Lung (tissue), 12 donors: ENCODE results near the gene ASCC3. TPM values are rescaled to one million over a fixed set of nuclear protein-coding genes. Genes with fewer than 3 reads are reported as not detected.
A peak's percentile ranks its signal among the peaks of the same experiment; 100 is the strongest.

Source experiments
- ATAC-seq: fragments of 200-7000 bp; cut with Tn5 transposase; one replicate; pipeline ENCODE4 v1.9.1; 2020; ENCODE audit warnings: moderate number of reproducible peaks; ENCODE audit not compliant: insufficient read depth, low FRiP score
- DNase-seq, 3 donors: peaks; one replicate each; pipeline ENCODE4 v3.0.0-alpha.2; 2013 to 2017
- H3K27ac ChIP-seq, 2 donors: one replicate each; pipeline ENCODE4 v1.5.1; 2013; ENCODE audit warnings: mild to moderate bottlenecking in 2 of 2, moderate library complexity in 2 of 2, control low read depth in 1 of 2, inconsistent platforms in 1 of 2, low read depth in 1 of 2, low read length in 1 of 2
- H3K27me3 ChIP-seq, 3 donors: one replicate each; pipeline ENCODE4 v1.5.1; 2013; ENCODE audit warnings: low read length in 2 of 3; ENCODE audit not compliant: control insufficient read depth in 3 of 3, insufficient read depth in 3 of 3
- H3K36me3 ChIP-seq, 4 donors: one replicate each; pipeline ENCODE4 v1.5.1; 2013; ENCODE audit warnings: low read length in 4 of 4, mild to moderate bottlenecking in 1 of 4, moderate library complexity in 1 of 4; ENCODE audit not compliant: control insufficient read depth in 4 of 4, insufficient read depth in 4 of 4
- H3K4me1 ChIP-seq, 5 donors: one replicate each; pipeline ENCODE4 v1.5.1; 2013; ENCODE audit warnings: low read length in 5 of 5, mild to moderate bottlenecking in 2 of 5, moderate library complexity in 1 of 5; ENCODE audit not compliant: control insufficient read depth in 5 of 5, insufficient read depth in 5 of 5
- H3K4me3 ChIP-seq: one replicate; pipeline ENCODE4 v1.5.1; 2013; ENCODE audit warnings: mild to moderate bottlenecking, control low read depth, moderate library complexity
- H3K9ac ChIP-seq, 2 donors: one replicate each; pipeline ENCODE4 v1.5.1; 2013; ENCODE audit warnings: low read length in 2 of 2, control low read depth in 1 of 2; ENCODE audit not compliant: insufficient read depth in 1 of 2
- H3K9me3 ChIP-seq, 4 donors: one replicate each; pipeline ENCODE4 v1.5.1; 2013; ENCODE audit warnings: low read length in 3 of 4, mild to moderate bottlenecking in 1 of 4, moderate library complexity in 1 of 4; ENCODE audit not compliant: control insufficient read depth in 4 of 4, insufficient read depth in 3 of 4
- WGBS, 2 donors: extraction: QIAGEN DNeasy Blood & Tissue Kit; methylation state at CpG; one replicate each; pipeline ENCODE4 v1.1.7; 2013; 5-methylcytosine and 5-hydroxymethylcytosine counted together
- polyA plus RNA-seq, 2 donors: library from polyadenylated mRNA; stranded (reverse); fragments of 200-250 nt; gene quantifications; one replicate each; pipeline ENCODE4 v1.2.1, GENCODE V29; 2013
- total RNA-seq, 2 donors: library from RNA; depleted of rRNA in 1 of 2; stranded (reverse); fragments of >200 nt in 1 of 2; gene quantifications; one replicate each; pipeline ENCODE4 v1.2.1, GENCODE V29; 2014 to 2021
- TF ChIP-seq, protein P1 (sequence below): IDR thresholded peaks from 2 replicates; pipeline ENCODE4 v1.5.1; 2012; ENCODE audit warnings: mild to moderate bottlenecking; ENCODE audit errors: control extremely low read depth, extremely low read depth
- donor health status: control.
- donor health status: control.
- donor health status: Bipolar disorder and iron deficiency.
- donor health status: healthy.
- donor health status: DM: yes; HTN: yes; CAD: no.

ASCC3 gene
- total and polyA plus RNA-seq, 4 donors, result 5.3 to 49.2 (median 22.0) TPM

DNA sequence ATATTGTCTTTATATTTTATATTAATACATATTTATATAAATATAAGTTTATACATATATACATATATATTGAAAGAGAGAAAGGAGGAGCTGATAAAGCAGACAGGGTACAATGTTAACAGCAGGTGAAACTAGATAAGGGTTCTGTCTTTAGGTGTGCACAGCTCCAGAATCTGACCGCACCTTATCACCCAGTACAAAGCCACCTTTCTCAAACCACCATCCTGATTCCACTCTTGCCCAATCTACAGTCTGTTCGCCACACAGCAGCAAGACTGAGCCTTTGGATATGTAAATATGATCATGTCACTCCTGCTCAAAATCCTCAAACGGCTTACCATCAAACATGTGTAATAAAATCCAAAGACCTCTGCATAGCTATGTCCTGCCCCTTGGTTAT is 34.7 kb upstream of the ASCC3 start:
- Histone ChIP-seq H3K27ac (no peak overlapping the region), H3K4me1 (no peaks in the 10 kb centered on the region), H3K9me3 (peaks cover 0 to 6% (median 0%) of the 10 kb centered on the region in 4 donors), H3K9ac (no peak overlapping the region), H3K36me3 (peaks cover 0 to 2% (median 0%) of the 10 kb centered on the region in 4 donors), H3K4me3 (no peak overlapping the region), H3K27me3 (no peaks in the 10 kb centered on the region)
- 82 to 88% methylated on average over 3 of the region's 3 CpGs for WGBS, 2 donors
- ATAC-seq (no peak), DNase-seq (no peak)
- TF ChIP-seq, protein P1, sequence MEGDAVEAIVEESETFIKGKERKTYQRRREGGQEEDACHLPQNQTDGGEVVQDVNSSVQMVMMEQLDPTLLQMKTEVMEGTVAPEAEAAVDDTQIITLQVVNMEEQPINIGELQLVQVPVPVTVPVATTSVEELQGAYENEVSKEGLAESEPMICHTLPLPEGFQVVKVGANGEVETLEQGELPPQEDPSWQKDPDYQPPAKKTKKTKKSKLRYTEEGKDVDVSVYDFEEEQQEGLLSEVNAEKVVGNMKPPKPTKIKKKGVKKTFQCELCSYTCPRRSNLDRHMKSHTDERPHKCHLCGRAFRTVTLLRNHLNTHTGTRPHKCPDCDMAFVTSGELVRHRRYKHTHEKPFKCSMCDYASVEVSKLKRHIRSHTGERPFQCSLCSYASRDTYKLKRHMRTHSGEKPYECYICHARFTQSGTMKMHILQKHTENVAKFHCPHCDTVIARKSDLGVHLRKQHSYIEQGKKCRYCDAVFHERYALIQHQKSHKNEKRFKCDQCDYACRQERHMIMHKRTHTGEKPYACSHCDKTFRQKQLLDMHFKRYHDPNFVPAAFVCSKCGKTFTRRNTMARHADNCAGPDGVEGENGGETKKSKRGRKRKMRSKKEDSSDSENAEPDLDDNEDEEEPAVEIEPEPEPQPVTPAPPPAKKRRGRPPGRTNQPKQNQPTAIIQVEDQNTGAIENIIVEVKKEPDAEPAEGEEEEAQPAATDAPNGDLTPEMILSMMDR, result no peak

DNA sequence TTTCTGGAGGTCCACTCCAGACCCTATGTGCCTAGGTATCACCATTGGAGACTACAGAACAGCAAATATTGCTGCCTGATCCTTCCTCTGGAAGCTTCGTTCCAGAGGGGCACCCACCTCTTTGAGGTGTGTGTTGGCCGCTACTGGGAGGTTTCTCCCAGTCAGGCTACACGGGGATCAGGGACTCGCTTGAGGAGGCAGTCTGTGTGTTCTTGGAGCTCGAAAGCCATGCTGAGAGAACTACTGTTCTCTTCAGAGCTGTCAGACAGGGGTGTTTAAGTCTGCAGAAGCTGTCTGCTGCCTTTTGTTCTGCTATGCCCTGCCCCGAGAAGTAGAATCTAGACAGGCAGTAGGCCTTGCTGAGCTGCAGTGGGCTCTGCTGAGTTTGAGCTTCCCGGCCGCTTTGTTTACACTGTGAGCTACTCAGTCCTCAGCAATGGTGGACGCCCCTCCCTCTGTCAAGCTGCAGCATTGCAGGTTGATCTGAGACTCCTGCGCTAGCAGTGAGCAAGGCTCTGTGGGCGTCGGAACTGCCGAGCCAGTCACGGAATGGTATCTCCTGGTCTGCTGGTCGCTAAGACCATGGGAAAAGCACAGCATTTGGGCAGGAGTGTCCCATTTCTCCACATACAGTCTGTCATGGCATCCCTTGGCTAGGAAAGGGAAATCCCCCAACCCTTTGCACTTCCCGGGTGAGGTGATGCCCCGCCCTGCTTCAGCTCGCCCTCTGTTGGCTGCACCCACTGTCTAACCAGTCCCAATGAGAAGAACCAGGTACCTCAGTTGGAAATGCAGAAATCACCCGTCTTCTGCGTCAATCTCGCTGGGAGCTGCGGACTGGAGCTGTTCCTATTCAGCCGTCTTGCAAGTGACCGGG is 32.5 kb upstream of the ASCC3 start:
- Histone ChIP-seq H3K4me3 (no peak overlapping the region), H3K4me1 (no peaks in the 10 kb centered on the region), H3K9ac (no peak overlapping the region), H3K27ac (no peak overlapping the region), H3K36me3 (no peaks in the 10 kb centered on the region), H3K27me3 (no peaks in the 10 kb centered on the region), H3K9me3 (peaks cover 0 to 4% (median 0%) of the 10 kb centered on the region in 4 donors)
- DNase-seq (peak in 1 of 3 donors; percentile 15), ATAC-seq (no peak)
- WGBS, 2 donors, result 77 to 82% methylated on average over 24 of the region's 24 CpGs
- TF ChIP-seq, protein P1, result no peak

DNA sequence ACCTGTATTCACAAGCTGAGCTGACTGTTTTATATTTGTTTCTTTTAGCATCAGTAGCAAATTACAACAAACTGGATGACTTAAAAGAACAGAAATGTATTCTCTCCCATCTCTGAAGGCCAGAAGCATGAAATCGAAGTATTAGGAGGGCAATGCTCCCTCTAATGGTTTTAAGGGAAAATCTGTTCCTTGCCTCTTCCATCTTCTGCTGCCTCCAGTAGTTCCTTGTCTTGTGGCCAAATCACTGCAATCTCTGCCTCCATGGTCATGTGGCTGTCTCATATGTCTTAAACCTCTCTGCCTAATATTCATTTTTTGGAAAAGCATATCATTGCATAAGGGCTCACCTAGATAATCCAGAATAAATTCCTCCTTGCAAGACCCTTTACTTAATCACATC is 25.2 kb upstream of the ASCC3 start:
- Histone ChIP-seq H3K36me3 (no peaks in the 10 kb centered on the region), H3K27me3 (no peaks in the 10 kb centered on the region), H3K9ac (no peak overlapping the region), H3K4me1 (no peaks in the 10 kb centered on the region), H3K9me3 (no peaks in the 10 kb centered on the region), H3K4me3 (no peak overlapping the region), H3K27ac (no peak overlapping the region)
- TF ChIP-seq, protein P1, result no peak
- 79 to 83% methylated on average over 1 of the region's 1 CpG for WGBS, 2 donors
- ATAC-seq, result no peak
- DNase-seq, result no peak
